GM12875 (cell line): Measurements from ENCODE around the gene SMG6.

Experiments used
- H3K4me3 ChIP-seq: one replicate; pipeline ENCODE4 v1.5.1; 2011; ENCODE audit warnings: low read depth, low read length, control low read depth
- TF ChIP-seq, protein P1 (sequence below): IDR thresholded peaks from 2 replicates; pipeline ENCODE4 v1.5.1; 2011; ENCODE audit warnings: low read depth, mild to moderate bottlenecking, control low read depth, inconsistent platforms, low read length, moderate library complexity, borderline replicate concordance; ENCODE audit not compliant: insufficient read depth

The SMG6 gene

GRCh38 chr17:2028234-2028614, 275.4 kb downstream of the SMG6 start:
- TF ChIP-seq, protein P1, sequence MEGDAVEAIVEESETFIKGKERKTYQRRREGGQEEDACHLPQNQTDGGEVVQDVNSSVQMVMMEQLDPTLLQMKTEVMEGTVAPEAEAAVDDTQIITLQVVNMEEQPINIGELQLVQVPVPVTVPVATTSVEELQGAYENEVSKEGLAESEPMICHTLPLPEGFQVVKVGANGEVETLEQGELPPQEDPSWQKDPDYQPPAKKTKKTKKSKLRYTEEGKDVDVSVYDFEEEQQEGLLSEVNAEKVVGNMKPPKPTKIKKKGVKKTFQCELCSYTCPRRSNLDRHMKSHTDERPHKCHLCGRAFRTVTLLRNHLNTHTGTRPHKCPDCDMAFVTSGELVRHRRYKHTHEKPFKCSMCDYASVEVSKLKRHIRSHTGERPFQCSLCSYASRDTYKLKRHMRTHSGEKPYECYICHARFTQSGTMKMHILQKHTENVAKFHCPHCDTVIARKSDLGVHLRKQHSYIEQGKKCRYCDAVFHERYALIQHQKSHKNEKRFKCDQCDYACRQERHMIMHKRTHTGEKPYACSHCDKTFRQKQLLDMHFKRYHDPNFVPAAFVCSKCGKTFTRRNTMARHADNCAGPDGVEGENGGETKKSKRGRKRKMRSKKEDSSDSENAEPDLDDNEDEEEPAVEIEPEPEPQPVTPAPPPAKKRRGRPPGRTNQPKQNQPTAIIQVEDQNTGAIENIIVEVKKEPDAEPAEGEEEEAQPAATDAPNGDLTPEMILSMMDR = no peak
- no peak overlapping the region for H3K4me3 ChIP-seq

- TF ChIP-seq, protein P1 = no peak
- H3K4me3 ChIP-seq = no peak overlapping the region
Measured at GRCh38 chr17:2027528-2028233, 275.9 kb downstream of the SMG6 start.

DNA sequence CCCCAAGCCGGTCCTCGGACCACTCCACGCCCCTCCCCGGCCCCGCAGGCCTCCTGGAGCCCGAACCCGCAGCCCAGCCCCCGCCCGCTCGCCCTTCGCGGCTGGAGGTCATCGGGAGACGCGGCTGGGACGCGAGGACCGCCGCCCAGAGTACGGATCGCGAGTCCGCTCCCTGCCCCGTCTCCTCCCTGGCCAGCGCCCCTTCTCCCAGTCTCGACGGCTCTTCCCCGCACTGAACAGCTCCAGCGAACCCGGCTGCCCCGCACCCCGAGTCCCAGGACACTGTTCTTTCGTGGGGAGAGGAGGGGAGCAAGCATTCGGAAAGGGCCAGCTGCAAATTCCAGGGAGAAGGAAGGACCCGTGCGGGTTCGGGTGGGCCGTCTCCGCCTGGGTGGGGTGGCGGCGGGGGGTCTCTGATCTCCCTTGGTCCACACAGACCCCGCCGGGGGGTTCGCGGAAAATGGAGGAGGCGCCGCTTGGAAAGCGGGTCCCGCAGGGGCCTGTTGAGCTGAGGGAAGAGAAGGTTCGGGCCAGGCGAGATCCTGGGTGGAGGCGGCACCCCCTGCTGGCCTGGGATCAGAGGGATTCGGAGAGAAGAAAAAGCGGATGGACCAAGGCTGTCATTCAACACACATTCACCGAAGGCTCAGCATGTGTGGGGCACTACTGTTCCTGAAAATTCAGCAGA, 277.8 kb downstream of the SMG6 start:
- H3K4me3 ChIP-seq = peak overlapping the region; percentile 43
- TF ChIP-seq, protein P1 = peak; percentile 32; the same call in 1 of the 2 replicates

GRCh38 chr17:2025220-2025621, 278.4 kb downstream of the SMG6 start, which contains the start of gene RTN4RL1:
TSS of gene RTN4RL1 (minus strand) at chr17:2025334. CDS start at chr17:2024865, 469 bp downstream.
- TF ChIP-seq, protein P1 = no peak
- H3K4me3 ChIP-seq = peak within 1 kb of the TSS; percentile 43

DNA sequence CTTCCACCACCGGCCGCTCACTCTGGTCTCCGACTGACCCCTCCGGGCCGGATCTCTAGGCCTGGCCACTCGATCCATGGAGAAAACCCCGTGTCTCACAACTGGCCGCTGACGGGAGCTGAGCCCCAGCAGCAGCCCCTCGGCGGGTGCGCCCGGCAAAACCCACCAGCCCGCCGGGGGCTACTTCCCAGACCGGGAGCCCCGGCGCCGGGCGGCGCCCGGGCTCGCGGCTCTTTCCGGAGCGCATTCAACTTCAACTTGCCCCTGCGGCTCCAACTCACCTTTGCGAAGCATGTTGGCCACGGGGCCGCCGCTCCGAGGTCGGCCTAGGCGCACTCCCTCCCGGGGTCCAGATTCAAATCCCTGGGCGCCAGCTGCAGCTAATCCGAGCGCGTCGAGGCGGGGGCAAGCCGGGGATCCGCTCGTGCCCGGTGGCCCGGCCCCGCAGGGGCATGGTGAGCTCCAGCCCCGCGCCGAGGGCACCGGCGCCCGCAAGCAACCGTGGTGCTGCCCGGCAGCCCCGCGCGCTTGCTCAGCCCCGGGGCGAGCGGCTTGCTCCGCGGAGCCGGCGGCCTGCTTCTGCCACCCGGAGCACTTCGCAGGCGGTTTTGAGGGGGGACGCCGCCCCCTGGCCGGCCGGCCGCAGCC, 278.9 kb downstream of the SMG6 start:
- TF ChIP-seq, protein P1 = no peak
- peak overlapping the region; percentile 43 for H3K4me3 ChIP-seq

DNA sequence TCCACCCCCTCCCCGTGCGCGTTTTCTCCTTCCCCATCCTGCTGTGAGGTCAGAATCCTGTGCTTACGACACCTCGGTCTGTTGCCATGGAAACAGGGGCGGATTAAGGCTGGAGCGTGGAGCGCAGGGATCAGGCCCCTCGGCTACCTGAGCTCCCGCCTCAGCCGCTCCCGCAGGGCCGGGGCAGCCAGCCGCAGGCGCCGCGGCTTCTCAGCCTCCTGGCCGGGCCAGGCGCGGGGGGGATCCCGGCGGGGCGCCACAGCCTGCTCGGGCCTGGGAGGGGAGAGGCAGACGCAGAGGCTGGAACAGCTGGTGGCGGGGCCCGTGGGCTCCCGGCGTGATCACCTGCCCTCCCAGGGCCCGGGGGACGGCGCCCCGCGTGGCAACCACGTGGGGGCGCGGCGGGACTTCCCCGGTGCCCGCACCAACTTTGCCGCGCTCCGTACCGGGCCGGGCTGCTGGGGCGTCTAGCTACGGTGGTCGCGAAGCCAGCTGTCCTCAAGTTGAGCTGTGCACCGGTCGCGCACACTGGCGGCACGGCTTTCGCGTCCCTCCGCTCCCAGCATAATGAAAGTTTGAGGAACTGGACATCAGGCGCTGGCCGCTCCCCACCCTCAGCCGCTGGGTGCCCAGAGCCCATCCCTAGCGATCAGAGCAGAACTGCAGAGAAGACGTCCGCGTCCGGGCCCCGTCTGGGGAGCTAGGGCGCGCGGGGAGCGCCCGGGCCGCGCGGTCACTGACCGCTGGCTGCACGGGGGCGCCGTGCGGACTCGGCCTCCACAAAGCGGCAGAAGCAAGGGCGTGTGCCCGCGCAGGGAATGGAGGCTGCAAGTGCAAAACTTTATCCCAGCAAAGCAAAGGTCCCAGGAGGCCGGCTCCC, 279.7 kb downstream of the SMG6 start:
- no peak overlapping the region for H3K4me3 ChIP-seq
- TF ChIP-seq, protein P1 = no peak
